Mucosa of descending colon (tissue), 3 donors: ENCODE results near the gene DUS3L. TPM values are rescaled to one million over a fixed set of nuclear protein-coding genes. Genes with fewer than 3 reads are reported as not detected.

ENCODE experiments used
- ATAC-seq: fragments of 200-7000 bp; cut with Tn5 transposase; one replicate; pipeline ENCODE4 v1.9.1; 2020; ENCODE audit warnings: mild to moderate bottlenecking, moderate library complexity
- DNase-seq, 3 donors: peaks; one replicate each; pipeline ENCODE4 v3.0.0-alpha.2; 2020
- H3K36me3 ChIP-seq: fragments of 200-600 bp; one replicate; pipeline ENCODE4 v1.8.0; 2021; ENCODE audit warnings: low read depth, mild to moderate bottlenecking
- H3K4me1 ChIP-seq: fragments of 200-600 bp; one replicate; pipeline ENCODE4 v1.8.0; 2021; ENCODE audit warnings: low read depth, mild to moderate bottlenecking
- H3K4me3 ChIP-seq: fragments of 200-600 bp; one replicate; pipeline ENCODE4 v1.8.0; 2021; ENCODE audit warnings: mild to moderate bottlenecking
- H3K9me3 ChIP-seq: fragments of 200-600 bp; one replicate; pipeline ENCODE4 v1.8.0; 2021; ENCODE audit warnings: mild to moderate bottlenecking
- intact Hi-C, 2 donors: fragments of 100-400 bp; cut with DNase I in 1 of 2; cut with micrococcal nuclease in 1 of 2; formaldehyde crosslinking; loops; one replicate each; pipeline versions ENCODE4 v1.11.0 to v1.11.1; 2022; cut with DNase I, micrococcal nuclease
- total RNA-seq, 3 donors: library from RNA; stranded (reverse); fragmentation: NEBNext Ultra II Directional in 2 of 3; extraction: Animal tissue kit (Norgen Biotek cat#: 25700) in 2 of 3; gene quantifications; one replicate each; pipeline versions ENCODE4 v1.2.1 to v1.2.4, GENCODE V29; 2021 to 2023
- TF ChIP-seq, protein P1 (sequence below): fragments of 200-600 bp; IDR thresholded peaks from one replicate; pipeline ENCODE4 v1.8.0; 2022; ENCODE audit warnings: antibody characterized with exemption, mild to moderate bottlenecking
- donor health status: DM: no; HTN: no; CAD: no; lungs with moderate emphysema.
- donor health status: DM: no; HTN: no; CAD: no.
- donor health status: DM: no; HTN: yes; CAD: no.

Gene DUS3L
- total RNA-seq, 3 donors from 2014 or later: 33.3 to 36.9 (median 35.6) TPM

DNA sequence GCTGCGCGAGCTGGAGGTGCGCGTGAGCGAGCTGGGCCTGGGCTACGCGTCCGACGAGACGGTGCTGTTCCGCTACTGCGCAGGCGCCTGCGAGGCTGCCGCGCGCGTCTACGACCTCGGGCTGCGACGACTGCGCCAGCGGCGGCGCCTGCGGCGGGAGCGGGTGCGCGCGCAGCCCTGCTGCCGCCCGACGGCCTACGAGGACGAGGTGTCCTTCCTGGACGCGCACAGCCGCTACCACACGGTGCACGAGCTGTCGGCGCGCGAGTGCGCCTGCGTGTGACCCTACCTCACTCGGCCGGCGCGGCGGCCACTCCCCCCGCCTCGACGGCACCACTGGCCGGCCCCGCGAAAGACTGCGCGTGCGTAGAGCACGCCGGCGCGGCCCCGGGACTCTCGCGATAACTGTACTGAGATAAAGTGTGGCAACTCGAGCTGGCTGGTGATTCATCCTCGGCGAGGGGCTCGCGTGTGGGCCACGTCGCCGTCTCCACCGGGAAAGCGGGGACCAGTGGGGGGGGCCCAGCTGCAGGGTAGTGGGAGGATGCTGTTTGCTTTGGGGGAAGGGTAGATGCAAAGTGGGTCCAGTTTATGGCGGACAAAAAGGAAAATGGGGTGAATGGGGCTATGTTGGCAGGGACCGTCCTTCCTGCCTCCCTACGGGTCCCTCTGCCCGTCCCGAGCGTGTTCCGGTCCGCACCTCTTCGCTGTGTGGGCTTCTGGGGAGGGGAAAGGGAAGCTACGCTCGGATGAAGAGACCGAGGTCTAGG, 37.1 kb upstream of the DUS3L start:
- DNase-seq (peak; percentile 94 to 96 (median 95)), ATAC-seq (peak; percentile 85)
- intact Hi-C loops: no loop called here
- TF ChIP-seq, protein P1, sequence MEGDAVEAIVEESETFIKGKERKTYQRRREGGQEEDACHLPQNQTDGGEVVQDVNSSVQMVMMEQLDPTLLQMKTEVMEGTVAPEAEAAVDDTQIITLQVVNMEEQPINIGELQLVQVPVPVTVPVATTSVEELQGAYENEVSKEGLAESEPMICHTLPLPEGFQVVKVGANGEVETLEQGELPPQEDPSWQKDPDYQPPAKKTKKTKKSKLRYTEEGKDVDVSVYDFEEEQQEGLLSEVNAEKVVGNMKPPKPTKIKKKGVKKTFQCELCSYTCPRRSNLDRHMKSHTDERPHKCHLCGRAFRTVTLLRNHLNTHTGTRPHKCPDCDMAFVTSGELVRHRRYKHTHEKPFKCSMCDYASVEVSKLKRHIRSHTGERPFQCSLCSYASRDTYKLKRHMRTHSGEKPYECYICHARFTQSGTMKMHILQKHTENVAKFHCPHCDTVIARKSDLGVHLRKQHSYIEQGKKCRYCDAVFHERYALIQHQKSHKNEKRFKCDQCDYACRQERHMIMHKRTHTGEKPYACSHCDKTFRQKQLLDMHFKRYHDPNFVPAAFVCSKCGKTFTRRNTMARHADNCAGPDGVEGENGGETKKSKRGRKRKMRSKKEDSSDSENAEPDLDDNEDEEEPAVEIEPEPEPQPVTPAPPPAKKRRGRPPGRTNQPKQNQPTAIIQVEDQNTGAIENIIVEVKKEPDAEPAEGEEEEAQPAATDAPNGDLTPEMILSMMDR: no peak
- Histone ChIP-seq H3K4me3 (no peak overlapping the region), H3K36me3 (no peaks in the 10 kb centered on the region), H3K9me3 (no peaks in the 10 kb centered on the region), H3K4me1 (peaks cover 19% of the 10 kb centered on the region)

DNA sequence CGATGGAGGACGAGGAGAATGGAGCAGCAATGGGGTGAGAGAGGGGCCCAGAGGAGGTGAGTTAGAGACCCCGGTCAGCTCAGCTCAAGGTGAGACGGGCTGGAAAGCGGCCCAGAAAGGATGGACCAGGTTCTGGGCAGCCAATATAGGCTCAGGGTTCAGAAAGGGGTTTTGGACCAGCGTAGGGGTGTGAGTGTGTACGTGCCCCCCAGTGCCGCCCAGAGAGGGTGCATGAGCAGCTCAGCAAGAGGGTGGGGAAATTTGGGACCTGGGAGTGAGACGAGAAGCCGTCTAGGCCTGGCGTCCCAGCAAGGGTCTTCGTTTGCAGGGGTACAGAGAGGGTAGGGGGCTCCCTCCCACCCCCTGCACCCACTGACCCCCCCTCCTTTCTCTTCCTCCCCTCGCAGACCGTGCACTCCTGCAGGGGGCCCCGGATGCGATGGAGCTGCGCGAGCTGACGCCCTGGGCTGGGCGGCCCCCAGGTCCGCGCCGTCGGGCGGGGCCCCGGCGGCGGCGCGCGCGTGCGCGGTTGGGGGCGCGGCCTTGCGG, 36.5 kb upstream of the DUS3L start:
- intact Hi-C loops: no loop called here
- Histone ChIP-seq H3K4me3 (no peak overlapping the region), H3K9me3 (no peaks in the 10 kb centered on the region), H3K36me3 (no peaks in the 10 kb centered on the region), H3K4me1 (peaks cover 19% of the 10 kb centered on the region)
- TF ChIP-seq, protein P1: no peak
- ATAC-seq (no peak), DNase-seq (peak in 1 of 3 donors; percentile 53)

DNA sequence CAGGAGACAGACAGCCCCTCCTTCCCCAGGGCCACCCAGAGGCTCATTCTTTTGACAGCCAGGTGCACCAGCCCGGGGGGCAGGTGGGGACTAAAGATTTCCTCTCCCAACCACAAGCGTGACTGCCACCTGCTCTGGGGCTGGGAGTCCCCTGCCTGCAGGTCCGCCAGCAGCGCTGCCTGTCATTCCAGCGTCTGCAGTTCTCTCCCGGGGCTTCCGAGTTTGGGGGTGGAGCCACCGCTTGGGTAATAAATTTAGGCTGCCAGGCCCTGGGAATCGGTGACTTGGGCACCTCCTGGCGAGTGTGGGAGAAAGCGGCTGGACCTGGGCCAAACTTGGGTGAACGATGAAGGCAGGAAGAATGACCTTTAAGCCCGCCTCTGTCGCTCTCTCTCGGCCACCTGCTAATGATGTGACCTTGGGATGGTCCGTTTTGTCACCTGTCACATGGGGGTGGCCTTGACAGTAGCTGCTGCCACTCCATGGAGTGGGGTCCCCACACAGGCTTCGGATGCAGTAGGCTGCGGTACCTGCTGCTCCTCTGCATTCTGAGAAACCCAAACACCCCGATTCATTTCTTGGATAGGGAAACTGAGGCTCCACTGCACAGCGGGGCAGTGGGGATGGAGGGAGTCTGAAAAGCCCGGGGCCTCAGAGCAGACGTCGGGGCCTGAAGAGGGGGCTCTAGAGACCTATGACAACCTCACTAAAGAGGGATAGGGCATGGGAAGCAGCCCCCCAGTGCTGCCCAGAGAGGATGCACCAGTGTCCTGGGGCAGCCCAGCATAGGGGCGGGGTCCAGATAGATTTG, 35.8 kb upstream of the DUS3L start:
- DNase-seq (peak; percentile 85 to 91 (median 89)), ATAC-seq (peak; percentile 49)
- H3K4me1 ChIP-seq: peaks cover 19% of the 10 kb centered on the region
- TF ChIP-seq, protein P1: no peak
- no peaks in the 10 kb centered on the region for H3K9me3 ChIP-seq
- H3K36me3 ChIP-seq: no peaks in the 10 kb centered on the region
- intact Hi-C loops: no loop called here
- no peak overlapping the region for H3K4me3 ChIP-seq

DNA sequence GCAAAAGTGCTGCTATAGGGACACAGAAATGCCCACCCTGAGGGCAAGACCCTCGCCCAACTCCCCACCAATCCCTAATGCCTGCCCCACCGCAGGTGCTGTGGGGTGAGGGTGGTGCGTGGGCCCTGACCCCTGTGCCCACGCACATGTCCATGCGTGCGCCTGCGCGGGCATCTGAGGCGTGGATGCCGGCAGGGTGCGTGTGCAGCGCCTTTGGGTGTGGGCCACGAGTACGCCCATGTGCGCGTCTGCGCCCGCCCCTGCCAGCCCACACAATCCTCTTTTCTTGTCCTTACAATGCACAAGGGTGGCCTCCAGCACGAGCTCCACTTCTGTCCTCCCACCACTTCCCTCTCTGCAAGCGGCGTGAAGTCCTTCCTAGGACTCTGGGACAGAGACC, 34.2 kb upstream of the DUS3L start:
- ATAC-seq: no peak
- H3K36me3 ChIP-seq: no peaks in the 10 kb centered on the region
- no peak overlapping the region for H3K4me3 ChIP-seq
- peaks cover 19% of the 10 kb centered on the region for H3K4me1 ChIP-seq
- no peaks in the 10 kb centered on the region for H3K9me3 ChIP-seq
- TF ChIP-seq, protein P1: no peak
- DNase-seq: no peak
- intact Hi-C loops: no loop called here

DNA sequence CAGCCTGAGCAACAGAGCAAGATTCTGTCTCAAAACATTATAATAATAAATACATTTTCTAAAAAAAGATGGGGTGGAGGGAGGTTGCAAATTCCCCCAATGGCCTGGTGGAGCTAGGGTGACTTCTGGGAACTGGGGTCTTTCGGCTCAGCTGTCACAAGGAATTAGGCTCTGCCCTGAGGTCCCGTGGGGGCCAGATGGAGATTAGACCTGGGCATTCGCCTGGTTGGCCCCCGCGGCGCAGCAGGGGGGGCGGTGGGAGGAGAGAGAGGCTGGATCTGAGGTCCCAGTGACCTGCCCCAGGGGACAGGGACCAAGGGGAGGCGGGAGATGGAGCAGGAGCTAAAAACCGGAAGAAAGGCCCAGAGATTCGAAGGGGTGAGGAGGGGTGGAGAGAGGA, 33.8 kb upstream of the DUS3L start:
- Histone ChIP-seq H3K36me3 (no peaks in the 10 kb centered on the region), H3K4me1 (peaks cover 19% of the 10 kb centered on the region), H3K9me3 (no peaks in the 10 kb centered on the region), H3K4me3 (no peak overlapping the region)
- TF ChIP-seq, protein P1: no peak
- DNase-seq: no peak
- intact Hi-C loops: no loop called here
- ATAC-seq: no peak
